ENCODE results near the gene BAIAP3.

BAIAP3 gene

DNA sequence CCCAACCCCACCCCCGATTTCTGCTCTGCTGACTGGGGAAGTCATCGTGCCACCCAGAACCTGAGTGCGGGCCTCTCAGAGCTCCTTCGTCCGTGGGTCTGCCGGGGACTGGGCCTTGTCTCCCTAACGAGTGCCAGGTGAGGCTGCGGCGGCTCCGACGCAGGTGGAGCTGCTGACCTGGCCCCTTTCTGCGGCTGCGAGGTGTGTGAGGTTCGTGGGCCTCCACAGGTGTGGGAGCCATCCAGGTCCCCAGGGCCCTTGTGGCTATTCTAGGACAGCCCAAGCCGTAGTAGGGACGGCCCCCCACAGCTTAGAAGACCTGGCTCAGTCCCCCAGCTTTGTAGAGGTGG is 21.0 kb upstream of the BAIAP3 start:
- TF ChIP-seq, protein P1, sequence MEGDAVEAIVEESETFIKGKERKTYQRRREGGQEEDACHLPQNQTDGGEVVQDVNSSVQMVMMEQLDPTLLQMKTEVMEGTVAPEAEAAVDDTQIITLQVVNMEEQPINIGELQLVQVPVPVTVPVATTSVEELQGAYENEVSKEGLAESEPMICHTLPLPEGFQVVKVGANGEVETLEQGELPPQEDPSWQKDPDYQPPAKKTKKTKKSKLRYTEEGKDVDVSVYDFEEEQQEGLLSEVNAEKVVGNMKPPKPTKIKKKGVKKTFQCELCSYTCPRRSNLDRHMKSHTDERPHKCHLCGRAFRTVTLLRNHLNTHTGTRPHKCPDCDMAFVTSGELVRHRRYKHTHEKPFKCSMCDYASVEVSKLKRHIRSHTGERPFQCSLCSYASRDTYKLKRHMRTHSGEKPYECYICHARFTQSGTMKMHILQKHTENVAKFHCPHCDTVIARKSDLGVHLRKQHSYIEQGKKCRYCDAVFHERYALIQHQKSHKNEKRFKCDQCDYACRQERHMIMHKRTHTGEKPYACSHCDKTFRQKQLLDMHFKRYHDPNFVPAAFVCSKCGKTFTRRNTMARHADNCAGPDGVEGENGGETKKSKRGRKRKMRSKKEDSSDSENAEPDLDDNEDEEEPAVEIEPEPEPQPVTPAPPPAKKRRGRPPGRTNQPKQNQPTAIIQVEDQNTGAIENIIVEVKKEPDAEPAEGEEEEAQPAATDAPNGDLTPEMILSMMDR (IDR thresholded peaks at IDR 0.05; ENCODE audit: insufficient read depth, low read length) = no peak
- TF ChIP-seq POLR2AphosphoS5 (IDR thresholded peaks at IDR 0.05; ENCODE audit: low read depth) (no peak), SPI1 (IDR thresholded peaks at IDR 0.05; ENCODE audit: borderline replicate concordance, low read depth) (no peak), GABPA (IDR thresholded peaks at IDR 0.05; ENCODE audit: low read depth) (no peak)
- TF ChIP-seq, protein P2, sequence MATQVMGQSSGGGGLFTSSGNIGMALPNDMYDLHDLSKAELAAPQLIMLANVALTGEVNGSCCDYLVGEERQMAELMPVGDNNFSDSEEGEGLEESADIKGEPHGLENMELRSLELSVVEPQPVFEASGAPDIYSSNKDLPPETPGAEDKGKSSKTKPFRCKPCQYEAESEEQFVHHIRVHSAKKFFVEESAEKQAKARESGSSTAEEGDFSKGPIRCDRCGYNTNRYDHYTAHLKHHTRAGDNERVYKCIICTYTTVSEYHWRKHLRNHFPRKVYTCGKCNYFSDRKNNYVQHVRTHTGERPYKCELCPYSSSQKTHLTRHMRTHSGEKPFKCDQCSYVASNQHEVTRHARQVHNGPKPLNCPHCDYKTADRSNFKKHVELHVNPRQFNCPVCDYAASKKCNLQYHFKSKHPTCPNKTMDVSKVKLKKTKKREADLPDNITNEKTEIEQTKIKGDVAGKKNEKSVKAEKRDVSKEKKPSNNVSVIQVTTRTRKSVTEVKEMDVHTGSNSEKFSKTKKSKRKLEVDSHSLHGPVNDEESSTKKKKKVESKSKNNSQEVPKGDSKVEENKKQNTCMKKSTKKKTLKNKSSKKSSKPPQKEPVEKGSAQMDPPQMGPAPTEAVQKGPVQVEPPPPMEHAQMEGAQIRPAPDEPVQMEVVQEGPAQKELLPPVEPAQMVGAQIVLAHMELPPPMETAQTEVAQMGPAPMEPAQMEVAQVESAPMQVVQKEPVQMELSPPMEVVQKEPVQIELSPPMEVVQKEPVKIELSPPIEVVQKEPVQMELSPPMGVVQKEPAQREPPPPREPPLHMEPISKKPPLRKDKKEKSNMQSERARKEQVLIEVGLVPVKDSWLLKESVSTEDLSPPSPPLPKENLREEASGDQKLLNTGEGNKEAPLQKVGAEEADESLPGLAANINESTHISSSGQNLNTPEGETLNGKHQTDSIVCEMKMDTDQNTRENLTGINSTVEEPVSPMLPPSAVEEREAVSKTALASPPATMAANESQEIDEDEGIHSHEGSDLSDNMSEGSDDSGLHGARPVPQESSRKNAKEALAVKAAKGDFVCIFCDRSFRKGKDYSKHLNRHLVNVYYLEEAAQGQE (IDR thresholded peaks at IDR 0.05; ENCODE audit: insufficient replicate concordance, low read depth) = no peak
- Histone ChIP-seq H3K27me3 (ENCODE audit: insufficient read depth, poor library complexity, severe bottlenecking) (no peaks in the 10 kb centered on the region), H3K4me3 (replicated peaks; ENCODE audit: insufficient read depth, low read length) (no peak overlapping the region), H3K27ac (replicated peaks) (no peak overlapping the region)
- no peak for DNase-seq (ENCODE audit: low read depth in 1 of 2, low spot score in 1 of 2)

DNA sequence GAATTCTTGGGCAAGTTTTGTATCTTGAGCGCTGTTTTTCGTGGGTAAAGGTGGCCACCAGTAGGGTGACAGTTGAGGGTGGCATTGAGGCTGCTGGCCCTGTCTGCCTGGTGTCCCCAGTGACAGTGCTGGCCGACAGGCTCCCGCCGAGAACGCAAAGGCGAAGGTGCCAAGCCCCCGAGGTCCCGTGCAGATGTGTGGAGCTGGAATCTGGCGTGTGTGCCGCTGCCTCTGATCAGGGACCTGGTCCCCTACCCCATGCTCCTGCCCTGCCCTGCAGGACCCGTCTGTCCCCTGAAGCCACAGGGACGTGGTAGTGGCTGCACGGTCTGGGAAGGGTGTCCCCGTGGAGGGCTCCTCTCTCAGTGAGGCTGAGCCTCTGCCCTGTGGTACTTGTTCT is 20.5 kb upstream of the BAIAP3 start:
- Histone ChIP-seq H3K4me3 (replicated peaks; ENCODE audit: insufficient read depth, low read length) (no peak overlapping the region), H3K27ac (replicated peaks) (no peak overlapping the region), H3K27me3 (ENCODE audit: insufficient read depth, poor library complexity, severe bottlenecking) (no peaks in the 10 kb centered on the region)
- no peak for DNase-seq (ENCODE audit: low read depth in 1 of 2, low spot score in 1 of 2)
- TF ChIP-seq GABPA (IDR thresholded peaks at IDR 0.05; ENCODE audit: low read depth) = no peak
- TF ChIP-seq, protein P2 (IDR thresholded peaks at IDR 0.05; ENCODE audit: insufficient replicate concordance, low read depth) = no peak
- TF ChIP-seq SPI1 (IDR thresholded peaks at IDR 0.05; ENCODE audit: borderline replicate concordance, low read depth) = no peak
- TF ChIP-seq, protein P1 (IDR thresholded peaks at IDR 0.05; ENCODE audit: insufficient read depth, low read length) = no peak

DNA sequence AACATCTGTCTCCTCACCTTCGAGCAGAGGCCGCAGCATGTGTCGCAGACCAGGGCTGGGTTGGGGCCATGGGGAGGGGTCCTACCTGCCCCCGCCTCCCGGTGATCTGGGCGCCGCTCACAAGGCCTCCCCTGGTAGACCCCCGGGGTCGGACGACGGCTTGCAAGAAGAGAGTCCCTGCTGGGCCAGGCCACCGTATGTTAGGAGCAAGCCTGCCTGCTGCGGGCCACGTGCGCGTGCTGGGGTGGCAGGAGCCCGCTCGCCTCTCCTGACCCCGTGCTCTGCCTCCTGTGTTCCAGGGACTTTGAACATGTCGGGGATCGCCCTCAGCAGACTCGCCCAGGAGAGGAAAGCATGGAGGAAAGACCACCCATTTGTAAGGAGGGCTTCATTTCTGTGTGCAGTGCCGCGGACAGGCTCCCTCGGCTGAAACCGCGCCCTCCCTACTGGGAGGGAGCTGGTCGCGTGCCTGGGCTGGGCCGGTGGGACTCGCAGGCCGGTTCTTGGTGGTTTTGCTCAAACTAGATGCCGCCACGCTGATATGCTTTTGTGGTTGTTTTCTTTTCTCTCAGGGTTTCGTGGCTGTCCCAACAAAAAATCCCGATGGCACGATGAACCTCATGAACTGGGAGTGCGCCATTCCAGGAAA is 19.6 kb upstream of the BAIAP3 start:
- no peak overlapping the region for H3K4me3 ChIP-seq (replicated peaks; ENCODE audit: insufficient read depth, low read length)
- DNase-seq (ENCODE audit: low read depth in 1 of 2, low spot score in 1 of 2) = no peak
- no peak overlapping the region for H3K27ac ChIP-seq (replicated peaks)
- TF ChIP-seq SPI1 (IDR thresholded peaks at IDR 0.05; ENCODE audit: borderline replicate concordance, low read depth) (no peak), POLR2AphosphoS5 (IDR thresholded peaks at IDR 0.05; ENCODE audit: low read depth) (no peak), GABPA (IDR thresholded peaks at IDR 0.05; ENCODE audit: low read depth) (no peak)
- TF ChIP-seq, protein P2 (IDR thresholded peaks at IDR 0.05; ENCODE audit: insufficient replicate concordance, low read depth) = no peak
- TF ChIP-seq, protein P1 (IDR thresholded peaks at IDR 0.05; ENCODE audit: insufficient read depth, low read length) = no peak
- no peaks in the 10 kb centered on the region for H3K27me3 ChIP-seq (ENCODE audit: insufficient read depth, poor library complexity, severe bottlenecking)

Data from HL-60 (cell line).